HEK293 (cell line): ENCODE results near the gene DDIAS.

Experiments
- CTCF ChIP-seq: fragments of 450-650 bp; formaldehyde crosslinking; IDR thresholded peaks from 2 replicates; pipeline ENCODE4 v1.5.1; 2016; ENCODE audit warnings: missing biosample characterization, missing genetic modification characterization
- HOXA7 ChIP-seq: sonication (generic); formaldehyde crosslinking; IDR thresholded peaks from 2 replicates; pipeline ENCODE4 v1.8.1; 2022; ENCODE audit warnings: missing genetic modification reagents, borderline replicate concordance
- MEIS1 ChIP-seq: sonication (generic); formaldehyde crosslinking; IDR thresholded peaks from 2 replicates; pipeline ENCODE4 v1.8.1; 2022; ENCODE audit warnings: missing genetic modification reagents, mild to moderate bottlenecking, borderline replicate concordance
- MZF1 ChIP-seq: fragments of 450-650 bp; formaldehyde crosslinking; IDR thresholded peaks from 2 replicates; pipeline ENCODE4 v1.5.1; 2017; ENCODE audit warnings: missing biosample characterization, missing genetic modification characterization, borderline replicate concordance
- YY2 ChIP-seq: fragments of 450-650 bp; formaldehyde crosslinking; IDR thresholded peaks from 2 replicates; pipeline ENCODE4 v1.5.1; 2016; ENCODE audit warnings: missing biosample characterization, missing genetic modification characterization
- ZEB2 ChIP-seq: fragments of 450-650 bp; formaldehyde crosslinking; IDR thresholded peaks from 2 replicates; pipeline ENCODE4 v1.5.1; 2016; ENCODE audit warnings: missing biosample characterization, missing genetic modification characterization
- ZNF140 ChIP-seq: fragments of 450-650 bp; formaldehyde crosslinking; IDR thresholded peaks from 2 replicates; pipeline ENCODE4 v1.5.1; 2016; ENCODE audit warnings: missing biosample characterization, missing genetic modification characterization
- ZNF366 ChIP-seq: fragments of 450-650 bp; formaldehyde crosslinking; conservative IDR thresholded peaks from 2 replicates; pipeline ENCODE4 v1.5.1; 2016; ENCODE audit warnings: missing biosample characterization, missing genetic modification characterization
- ZNF398 ChIP-seq: fragments of 450-650 bp; formaldehyde crosslinking; IDR thresholded peaks from 2 replicates; pipeline ENCODE4 v1.5.1; 2017; ENCODE audit warnings: missing biosample characterization, missing genetic modification characterization
- ZNF837 ChIP-seq: fragments of 450-650 bp; formaldehyde crosslinking; IDR thresholded peaks from 2 replicates; pipeline ENCODE4 v1.5.1; 2016; ENCODE audit warnings: missing biosample characterization, missing genetic modification characterization
- TF ChIP-seq, protein P1 (sequence below): fragments of 450-650 bp; formaldehyde crosslinking; IDR thresholded peaks from 2 replicates; pipeline ENCODE4 v1.5.1; 2016; ENCODE audit warnings: missing biosample characterization, missing genetic modification characterization
- TF ChIP-seq, protein P2 (sequence below): fragments of 450-650 bp; formaldehyde crosslinking; IDR thresholded peaks from 2 replicates; pipeline ENCODE4 v1.5.1; 2016; ENCODE audit warnings: missing biosample characterization, missing genetic modification characterization
- TF ChIP-seq, protein P3 (sequence below): fragments of 450-650 bp; formaldehyde crosslinking; IDR thresholded peaks from 2 replicates; pipeline ENCODE4 v1.5.1; 2016; ENCODE audit warnings: missing biosample characterization, missing genetic modification characterization

GRCh38 chr11:82942376-82942775 lies 40.8 kb downstream of the DDIAS start:
- no peak for TF ChIP-seq ZNF140 (tag by site-specific recombination)
- no peak for TF ChIP-seq MZF1
- TF ChIP-seq ZNF366 (tag by site-specific recombination): no peak
- TF ChIP-seq, protein P1, sequence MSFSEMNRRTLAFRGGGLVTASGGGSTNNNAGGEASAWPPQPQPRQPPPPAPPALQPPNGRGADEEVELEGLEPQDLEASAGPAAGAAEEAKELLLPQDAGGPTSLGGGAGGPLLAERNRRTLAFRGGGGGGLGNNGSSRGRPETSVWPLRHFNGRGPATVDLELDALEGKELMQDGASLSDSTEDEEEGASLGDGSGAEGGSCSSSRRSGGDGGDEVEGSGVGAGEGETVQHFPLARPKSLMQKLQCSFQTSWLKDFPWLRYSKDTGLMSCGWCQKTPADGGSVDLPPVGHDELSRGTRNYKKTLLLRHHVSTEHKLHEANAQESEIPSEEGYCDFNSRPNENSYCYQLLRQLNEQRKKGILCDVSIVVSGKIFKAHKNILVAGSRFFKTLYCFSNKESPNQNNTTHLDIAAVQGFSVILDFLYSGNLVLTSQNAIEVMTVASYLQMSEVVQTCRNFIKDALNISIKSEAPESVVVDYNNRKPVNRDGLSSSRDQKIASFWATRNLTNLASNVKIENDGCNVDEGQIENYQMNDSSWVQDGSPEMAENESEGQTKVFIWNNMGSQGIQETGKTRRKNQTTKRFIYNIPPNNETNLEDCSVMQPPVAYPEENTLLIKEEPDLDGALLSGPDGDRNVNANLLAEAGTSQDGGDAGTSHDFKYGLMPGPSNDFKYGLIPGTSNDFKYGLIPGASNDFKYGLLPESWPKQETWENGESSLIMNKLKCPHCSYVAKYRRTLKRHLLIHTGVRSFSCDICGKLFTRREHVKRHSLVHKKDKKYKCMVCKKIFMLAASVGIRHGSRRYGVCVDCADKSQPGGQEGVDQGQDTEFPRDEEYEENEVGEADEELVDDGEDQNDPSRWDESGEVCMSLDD (tag by site-specific recombination): no peak
- no peak for TF ChIP-seq ZNF837
- no peak for TF ChIP-seq CTCF (tag by site-specific recombination)
- TF ChIP-seq, protein P2, sequence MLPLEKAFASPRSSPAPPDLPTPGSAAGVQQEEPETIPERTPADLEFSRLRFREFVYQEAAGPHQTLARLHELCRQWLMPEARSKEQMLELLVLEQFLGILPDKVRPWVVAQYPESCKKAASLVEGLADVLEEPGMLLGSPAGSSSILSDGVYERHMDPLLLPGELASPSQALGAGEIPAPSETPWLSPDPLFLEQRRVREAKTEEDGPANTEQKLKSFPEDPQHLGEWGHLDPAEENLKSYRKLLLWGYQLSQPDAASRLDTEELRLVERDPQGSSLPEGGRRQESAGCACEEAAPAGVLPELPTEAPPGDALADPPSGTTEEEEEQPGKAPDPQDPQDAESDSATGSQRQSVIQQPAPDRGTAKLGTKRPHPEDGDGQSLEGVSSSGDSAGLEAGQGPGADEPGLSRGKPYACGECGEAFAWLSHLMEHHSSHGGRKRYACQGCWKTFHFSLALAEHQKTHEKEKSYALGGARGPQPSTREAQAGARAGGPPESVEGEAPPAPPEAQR (tag by site-specific recombination): no peak
- no peak for TF ChIP-seq ZEB2 (tag by site-specific recombination)
- TF ChIP-seq, protein P3, sequence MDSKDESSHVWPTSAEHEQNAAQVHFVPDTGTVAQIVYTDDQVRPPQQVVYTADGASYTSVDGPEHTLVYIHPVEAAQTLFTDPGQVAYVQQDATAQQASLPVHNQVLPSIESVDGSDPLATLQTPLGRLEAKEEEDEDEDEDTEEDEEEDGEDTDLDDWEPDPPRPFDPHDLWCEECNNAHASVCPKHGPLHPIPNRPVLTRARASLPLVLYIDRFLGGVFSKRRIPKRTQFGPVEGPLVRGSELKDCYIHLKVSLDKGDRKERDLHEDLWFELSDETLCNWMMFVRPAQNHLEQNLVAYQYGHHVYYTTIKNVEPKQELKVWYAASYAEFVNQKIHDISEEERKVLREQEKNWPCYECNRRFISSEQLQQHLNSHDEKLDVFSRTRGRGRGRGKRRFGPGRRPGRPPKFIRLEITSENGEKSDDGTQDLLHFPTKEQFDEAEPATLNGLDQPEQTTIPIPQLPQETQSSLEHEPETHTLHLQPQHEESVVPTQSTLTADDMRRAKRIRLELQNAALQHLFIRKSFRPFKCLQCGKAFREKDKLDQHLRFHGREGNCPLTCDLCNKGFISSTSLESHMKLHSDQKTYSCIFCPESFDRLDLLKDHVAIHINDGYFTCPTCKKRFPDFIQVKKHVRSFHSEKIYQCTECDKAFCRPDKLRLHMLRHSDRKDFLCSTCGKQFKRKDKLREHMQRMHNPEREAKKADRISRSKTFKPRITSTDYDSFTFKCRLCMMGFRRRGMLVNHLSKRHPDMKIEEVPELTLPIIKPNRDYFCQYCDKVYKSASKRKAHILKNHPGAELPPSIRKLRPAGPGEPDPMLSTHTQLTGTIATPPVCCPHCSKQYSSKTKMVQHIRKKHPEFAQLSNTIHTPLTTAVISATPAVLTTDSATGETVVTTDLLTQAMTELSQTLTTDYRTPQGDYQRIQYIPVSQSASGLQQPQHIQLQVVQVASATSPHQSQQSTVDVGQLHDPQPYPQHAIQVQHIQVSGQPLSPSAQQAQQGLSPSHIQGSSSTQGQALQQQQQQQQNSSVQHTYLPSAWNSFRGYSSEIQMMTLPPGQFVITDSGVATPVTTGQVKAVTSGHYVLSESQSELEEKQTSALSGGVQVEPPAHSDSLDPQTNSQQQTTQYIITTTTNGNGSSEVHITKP (tag by site-specific recombination): no peak
- TF ChIP-seq YY2 (tag by site-specific recombination): no peak
- TF ChIP-seq HOXA7 (CRISPR knock-in tag): no peak
- no peak for TF ChIP-seq MEIS1 (CRISPR knock-in tag)
- TF ChIP-seq ZNF398 (tag by site-specific recombination): no peak
